H9 (cell line): ENCODE measurements around the gene PFDN5. TPM values are rescaled to one million over a fixed set of nuclear protein-coding genes. Genes with fewer than 3 reads are reported as not detected.

Experiments
- DNase-seq: peaks from one replicate; pipeline ENCODE4 v3.0.0-alpha.2; 2017
- H2AFZ ChIP-seq: one replicate; pipeline ENCODE4 v1.6.1; 2013; ENCODE audit warnings: mild to moderate bottlenecking, low read length, control low read depth, moderate library complexity
- H2AK5ac ChIP-seq: 2 replicates; pipeline ENCODE4 v1.6.1; 2013; ENCODE audit warnings: low read length, control low read depth, mixed read lengths; ENCODE audit not compliant: insufficient read length
- H2BK120ac ChIP-seq: one replicate; pipeline ENCODE4 v1.6.1; 2013; ENCODE audit warnings: low read depth, mild to moderate bottlenecking, low read length, control low read depth, inconsistent platforms; ENCODE audit not compliant: poor library complexity, severe bottlenecking
- H2BK12ac ChIP-seq: 2 replicates; pipeline ENCODE4 v1.6.1; 2013; ENCODE audit warnings: low read length, control low read depth, mixed read lengths, low read depth; ENCODE audit not compliant: insufficient read length
- H2BK15ac ChIP-seq: 2 replicates; pipeline ENCODE4 v1.6.1; 2013; ENCODE audit warnings: low read depth, low read length, control low read depth
- H2BK20ac ChIP-seq: one replicate; pipeline ENCODE4 v1.6.1; 2013; ENCODE audit warnings: low read depth, mild to moderate bottlenecking, low read length, control low read depth, inconsistent platforms; ENCODE audit not compliant: poor library complexity, severe bottlenecking
- H2BK5ac ChIP-seq: 2 replicates; pipeline ENCODE4 v1.6.1; 2013; ENCODE audit warnings: low read length, control low read depth, mixed read lengths; ENCODE audit not compliant: insufficient read length
- H3K14ac ChIP-seq: 2 replicates; pipeline ENCODE4 v1.6.1; 2013; ENCODE audit warnings: low read length, control low read depth; ENCODE audit not compliant: insufficient read depth
- H3K18ac ChIP-seq: 2 replicates; pipeline ENCODE4 v1.6.1; 2013; ENCODE audit warnings: low read depth, mild to moderate bottlenecking, mixed read lengths, low read length, control low read depth; ENCODE audit not compliant: insufficient read length
- H3K23ac ChIP-seq: 2 replicates; pipeline ENCODE4 v1.6.1; 2013; ENCODE audit warnings: low read length, control low read depth, mixed read lengths, low read depth; ENCODE audit not compliant: insufficient read length
- H3K23me2 ChIP-seq: 2 replicates; pipeline ENCODE4 v1.6.1; 2013; ENCODE audit warnings: low read depth, mild to moderate bottlenecking, mixed read lengths, low read length, control low read depth; ENCODE audit not compliant: insufficient read length, poor library complexity, severe bottlenecking
- H3K27ac ChIP-seq: 2 replicates; pipeline ENCODE4 v1.5.1; 2013; ENCODE audit warnings: low read length, control low read depth, mixed read lengths, low read depth; ENCODE audit not compliant: insufficient read length
- H3K27me3 ChIP-seq: 2 replicates; pipeline ENCODE4 v1.6.1; 2013; ENCODE audit warnings: low read length, control low read depth, inconsistent platforms; ENCODE audit not compliant: insufficient read depth
- H3K4ac ChIP-seq: 2 replicates; pipeline ENCODE4 v1.6.1; 2013; ENCODE audit warnings: low read depth, mild to moderate bottlenecking, control low read depth, inconsistent platforms, low read length, moderate library complexity
- H3K4me1 ChIP-seq: 2 replicates; pipeline ENCODE4 v1.6.1; 2013; ENCODE audit warnings: low read length, control low read depth, inconsistent platforms; ENCODE audit not compliant: insufficient read depth
- H3K4me2 ChIP-seq: 2 replicates; pipeline ENCODE4 v1.6.1; 2013; ENCODE audit warnings: low read length, control low read depth, mixed read lengths; ENCODE audit not compliant: insufficient read length, insufficient read depth
- H3K56ac ChIP-seq: 2 replicates; pipeline ENCODE4 v1.6.1; 2013; ENCODE audit warnings: low read depth, mild to moderate bottlenecking, mixed read lengths, low read length, control low read depth; ENCODE audit not compliant: insufficient read length
- H3K79me1 ChIP-seq: 2 replicates; pipeline ENCODE4 v1.6.1; 2013; ENCODE audit warnings: low read depth, mild to moderate bottlenecking, moderate library complexity, low read length, control low read depth, inconsistent platforms; ENCODE audit not compliant: insufficient read depth, poor library complexity, severe bottlenecking
- H3K79me2 ChIP-seq: 2 replicates; pipeline ENCODE4 v1.6.1; 2013; ENCODE audit warnings: low read length, control low read depth, inconsistent platforms; ENCODE audit not compliant: insufficient read depth
- H3K9ac ChIP-seq: 2 replicates; pipeline ENCODE4 v1.6.1; 2013; ENCODE audit warnings: low read length, control low read depth, mixed read lengths; ENCODE audit not compliant: insufficient read length; ENCODE audit errors: extremely low read depth
- H3K9me3 ChIP-seq: one replicate; pipeline ENCODE4 v1.6.1; 2013; ENCODE audit warnings: low read depth, low read length, inconsistent platforms; ENCODE audit not compliant: control insufficient read depth
- H3T11ph ChIP-seq: one replicate; pipeline ENCODE4 v1.6.1; 2013; ENCODE audit warnings: mild to moderate bottlenecking, low read length, control low read depth, inconsistent platforms
- H4K20me1 ChIP-seq: one replicate; pipeline ENCODE4 v1.6.1; 2013; ENCODE audit not compliant: control insufficient read depth, insufficient read length, insufficient read depth
- H4K5ac ChIP-seq: 2 replicates; pipeline ENCODE4 v1.6.1; 2013; ENCODE audit warnings: low read depth, mild to moderate bottlenecking, mixed read lengths, low read length, control low read depth; ENCODE audit not compliant: insufficient read length
- H4K8ac ChIP-seq: replicated peaks from 2 replicates; pipeline ENCODE4 v1.6.1; 2013; ENCODE audit warnings: low read length, control low read depth, mixed read lengths, low read depth; ENCODE audit not compliant: insufficient read length
- H4K91ac ChIP-seq: 2 replicates; pipeline ENCODE4 v1.6.1; 2013; ENCODE audit warnings: low read depth, mild to moderate bottlenecking, moderate library complexity, mixed read lengths, low read length, control low read depth; ENCODE audit not compliant: insufficient read length
- H3K27ac Mint-ChIP-seq, 3 experiments: 2 replicates in 2 of 3; 3 replicates in 1 of 3; pipeline ENCODE4 v1.8.0; 2020 to 2021; ENCODE audit warnings: mixed read lengths in 3 of 3, mild to moderate bottlenecking in 1 of 3, moderate library complexity in 1 of 3
- H3K27me3 Mint-ChIP-seq: 2 replicates; pipeline ENCODE4 v1.8.0; 2021; ENCODE audit warnings: low read depth, mild to moderate bottlenecking, moderate library complexity, mixed read lengths
- H3K36me3 Mint-ChIP-seq, 3 experiments: 2 replicates in 2 of 3; 3 replicates in 1 of 3; pipeline ENCODE4 v1.8.0; 2020 to 2021; ENCODE audit warnings: low read depth in 3 of 3, mixed read lengths in 3 of 3; ENCODE audit not compliant: insufficient read depth in 1 of 3
- H3K4me1 Mint-ChIP-seq, 2 experiments: 2 replicates each; pipeline ENCODE4 v1.8.0; 2020; ENCODE audit warnings: mixed read lengths in 2 of 2
- H3K4me3 Mint-ChIP-seq, 2 experiments: 2 replicates in 1 of 2; 3 replicates in 1 of 2; pipeline ENCODE4 v1.8.0; 2020 to 2021; ENCODE audit warnings: mild to moderate bottlenecking in 2 of 2, mixed read lengths in 2 of 2, moderate library complexity in 1 of 2
- H3K9me3 Mint-ChIP-seq, 2 experiments: 2 replicates in 1 of 2; 3 replicates in 1 of 2; pipeline ENCODE4 v1.8.0; 2020; ENCODE audit warnings: mild to moderate bottlenecking in 2 of 2, mixed read lengths in 2 of 2, moderate library complexity in 1 of 2
- CTCF ChIP-seq: fragments of 200-600 bp; sonication (generic); conservative IDR thresholded peaks from 3 replicates; pipeline ENCODE4 v1.8.0; 2021; ENCODE audit warnings: antibody characterized with exemption, mild to moderate bottlenecking
- WGBS: extraction: QIAGEN DNeasy Blood & Tissue Kit; methylation state at CpG from one replicate; pipeline ENCODE4 v1.1.7; 2013; ENCODE audit warnings: missing lambda C conversion rate, low lambda C conversion rate, mixed read lengths; ENCODE audit not compliant: insufficient read length; ENCODE audit errors: extremely low coverage; 5-methylcytosine and 5-hydroxymethylcytosine counted together
- total RNA-seq: library from RNA; stranded (reverse); gene quantifications from 2 replicates; pipeline ENCODE4 v1.2.1, GENCODE V29; 2021

Gene PFDN5
- total RNA-seq, 1 experiment from 2014 or later: 285 TPM

DNA sequence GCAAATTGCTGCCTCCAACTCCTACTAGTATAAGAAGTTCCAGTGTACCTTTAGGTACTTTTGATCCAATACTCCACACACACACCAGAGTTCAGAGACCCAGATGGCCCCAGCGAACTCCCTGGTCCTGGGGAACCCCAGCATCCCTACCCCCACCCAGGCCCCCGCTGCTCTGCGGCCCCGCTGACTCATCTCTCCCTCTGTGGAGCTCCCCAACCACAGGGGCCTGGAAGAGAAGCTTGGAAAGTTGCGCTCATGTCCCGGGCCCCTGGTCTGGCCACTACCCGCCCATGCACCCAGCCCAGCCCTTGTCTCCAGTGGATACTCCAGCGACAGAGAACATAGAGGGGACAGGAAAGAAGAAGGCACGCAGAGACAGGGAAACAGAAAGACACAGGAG, 45.1 kb downstream of the PFDN5 start:
- H4K91ac ChIP-seq: no peak overlapping the region
- H3K9me3 ChIP-seq: no peaks in the 10 kb centered on the region
- H4K8ac ChIP-seq: no peak overlapping the region
- no peak overlapping the region for H3T11ph ChIP-seq
- Mint-ChIP-seq H3K27me3 (peaks cover 82% of the 10 kb centered on the region), H3K4me3 (no peak overlapping the region), H3K4me1 (peaks cover 19 to 29% of the 10 kb centered on the region in 2 experiments), H3K27ac (no peak overlapping the region), H3K9me3 (no peaks in the 10 kb centered on the region), H3K36me3 (no peaks in the 10 kb centered on the region)
- no peaks in the 10 kb centered on the region for H3K4me1 ChIP-seq
- no peak overlapping the region for H3K18ac ChIP-seq
- no CpG with 5 or more reads among the region's 9 CpGs for WGBS
- no peak overlapping the region for H3K56ac ChIP-seq
- H3K79me2 ChIP-seq: no peaks in the 10 kb centered on the region
- H3K79me1 ChIP-seq: no peaks in the 10 kb centered on the region
- H2BK15ac ChIP-seq: no peak overlapping the region
- no peak overlapping the region for H2AK5ac ChIP-seq
- no peak overlapping the region for H2BK5ac ChIP-seq
- no peak overlapping the region for H3K23ac ChIP-seq
- no peak for TF ChIP-seq CTCF
- H2BK12ac ChIP-seq: no peak overlapping the region
- H3K9ac ChIP-seq: no peak overlapping the region
- no peak overlapping the region for H2AFZ ChIP-seq
- no peak overlapping the region for H3K27ac ChIP-seq
- no peak overlapping the region for H2BK20ac ChIP-seq
- no peak overlapping the region for H4K5ac ChIP-seq
- H3K27me3 ChIP-seq: no peaks in the 10 kb centered on the region; the same call in 1 of the 2 replicates
- H3K14ac ChIP-seq: no peak overlapping the region
- DNase-seq: no peak
- peaks cover 12% of the 10 kb centered on the region for H3K23me2 ChIP-seq
- H3K4me2 ChIP-seq: no peak overlapping the region
- no peak overlapping the region for H3K4ac ChIP-seq
- H2BK120ac ChIP-seq: no peak overlapping the region
- H4K20me1 ChIP-seq: no peaks in the 10 kb centered on the region
